ENCODE data around the gene LAMC3.
"Not testable (repeated sequence)": the region's sequence is repeated elsewhere in the genome, so short reads cannot be mapped to it uniquely, and the experiment has no call there.

LAMC3 gene

GRCh38 chr9:131032384-131032783 is 23.4 kb downstream of the LAMC3 start:
- H3K4me1 Mint-ChIP-seq (ENCODE audit: low read depth), result no peaks in the 10 kb centered on the region
- H3K9me3 Mint-ChIP-seq, result no peaks in the 10 kb centered on the region
- H3K36me3 Mint-ChIP-seq (ENCODE audit: low read depth), result no peaks in the 10 kb centered on the region
- no peak overlapping the region for H3K4me3 Mint-ChIP-seq
- H3K27ac Mint-ChIP-seq, result no peak overlapping the region
- no peaks in the 10 kb centered on the region for H3K27me3 Mint-ChIP-seq
- no peak for DNase-seq

DNA sequence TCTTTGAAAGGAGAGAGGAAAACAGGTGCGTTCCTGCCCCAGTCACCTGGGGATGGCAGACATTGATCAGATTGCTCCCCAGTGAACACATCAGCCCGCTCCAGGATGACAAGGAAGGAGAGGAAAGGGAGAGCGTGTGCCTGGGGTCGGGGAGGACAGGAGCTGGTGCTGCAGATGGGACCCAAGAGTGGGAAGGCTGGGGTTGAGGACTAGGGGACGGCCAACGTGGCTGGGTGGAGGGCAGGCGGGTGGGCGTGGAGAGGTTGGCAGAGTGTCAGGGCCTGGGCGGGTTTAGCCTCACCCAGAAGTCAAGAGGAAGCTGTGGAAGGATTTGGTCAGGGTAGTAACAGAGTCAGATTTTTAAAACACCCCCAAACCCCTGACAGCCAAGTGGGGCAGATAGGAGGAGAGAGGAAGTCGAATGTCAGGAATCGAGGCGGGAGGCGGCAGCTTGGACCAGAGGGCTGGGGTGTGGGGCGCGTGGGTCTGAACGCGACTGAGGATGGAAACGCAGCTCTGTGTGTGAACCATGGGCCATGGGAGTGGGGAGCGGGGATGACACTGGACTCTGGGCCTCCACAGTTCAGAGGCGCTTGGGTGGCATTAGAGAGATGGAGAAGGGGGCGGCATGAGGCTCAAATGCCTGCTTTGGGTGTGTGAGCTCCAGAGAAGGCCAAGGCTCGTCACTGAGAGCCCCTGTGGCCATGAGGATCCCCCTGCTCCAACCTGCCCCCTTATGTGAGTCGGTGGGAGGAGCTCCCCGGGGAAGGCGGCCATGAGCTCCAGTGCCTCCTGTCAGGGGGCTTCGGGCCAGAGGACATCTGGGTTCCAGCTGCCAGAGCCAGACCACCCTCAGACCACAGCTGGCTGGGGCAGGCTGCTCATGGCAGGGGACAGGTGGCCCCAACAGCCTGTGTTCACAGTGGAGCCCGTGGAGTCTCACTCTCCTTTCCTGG is 24.6 kb downstream of the LAMC3 start:
- no peaks in the 10 kb centered on the region for H3K27me3 Mint-ChIP-seq

GRCh38 chr9:131034268-131034667 is 25.3 kb downstream of the LAMC3 start:
- H3K9me3 Mint-ChIP-seq, result no peaks in the 10 kb centered on the region
- H3K27ac Mint-ChIP-seq, result no peak overlapping the region
- no peak for DNase-seq
- no peak overlapping the region for H3K4me3 Mint-ChIP-seq
- peaks cover 4% of the 10 kb centered on the region for H3K27me3 Mint-ChIP-seq
- H3K4me1 Mint-ChIP-seq (ENCODE audit: low read depth), result no peaks in the 10 kb centered on the region
- no peaks in the 10 kb centered on the region for H3K36me3 Mint-ChIP-seq (ENCODE audit: low read depth)

More for the DNA sequence above, 24.6 kb downstream of the LAMC3 start:
- Mint-ChIP-seq H3K4me3 (no peak overlapping the region), H3K36me3 (ENCODE audit: low read depth) (no peaks in the 10 kb centered on the region), H3K9me3 (no peaks in the 10 kb centered on the region), H3K27ac (no peak overlapping the region), H3K4me1 (ENCODE audit: low read depth) (no peaks in the 10 kb centered on the region)
- no peak for DNase-seq

- not testable (repeated sequence) for H3K9me3 Mint-ChIP-seq; DNase-seq; H3K4me1 Mint-ChIP-seq (ENCODE audit: low read depth); H3K36me3 Mint-ChIP-seq (ENCODE audit: low read depth); H3K27ac Mint-ChIP-seq; H3K4me3 Mint-ChIP-seq; H3K27me3 Mint-ChIP-seq
Observed at GRCh38 chr9:131034749-131035148, 25.8 kb downstream of the LAMC3 start.

DNA sequence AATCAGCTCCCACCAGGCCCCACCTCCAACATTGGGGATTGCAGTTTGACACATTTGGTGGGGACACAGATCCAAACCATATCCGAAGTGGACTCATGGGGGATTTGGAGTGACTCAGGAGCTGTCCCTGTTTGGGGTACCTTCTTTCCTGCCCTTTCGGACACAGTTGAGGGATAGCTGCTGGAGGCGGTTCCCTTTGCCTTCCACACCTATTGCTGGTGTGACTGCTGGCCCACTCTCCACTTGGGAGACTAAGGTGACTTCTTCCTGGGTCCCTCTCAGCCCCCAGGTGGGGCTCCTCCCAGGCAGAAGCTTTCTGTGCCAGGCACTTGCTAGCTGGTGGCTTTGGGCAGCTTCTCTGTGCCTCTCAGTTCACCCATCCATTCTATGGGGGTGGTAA is 26.6 kb downstream of the LAMC3 start:
- DNase-seq, result no peak
- Mint-ChIP-seq H3K4me3 (no peak overlapping the region), H3K27me3 (peaks cover 5% of the 10 kb centered on the region), H3K9me3 (no peaks in the 10 kb centered on the region), H3K27ac (no peak overlapping the region), H3K36me3 (ENCODE audit: low read depth) (no peaks in the 10 kb centered on the region), H3K4me1 (ENCODE audit: low read depth) (no peaks in the 10 kb centered on the region)

DNA sequence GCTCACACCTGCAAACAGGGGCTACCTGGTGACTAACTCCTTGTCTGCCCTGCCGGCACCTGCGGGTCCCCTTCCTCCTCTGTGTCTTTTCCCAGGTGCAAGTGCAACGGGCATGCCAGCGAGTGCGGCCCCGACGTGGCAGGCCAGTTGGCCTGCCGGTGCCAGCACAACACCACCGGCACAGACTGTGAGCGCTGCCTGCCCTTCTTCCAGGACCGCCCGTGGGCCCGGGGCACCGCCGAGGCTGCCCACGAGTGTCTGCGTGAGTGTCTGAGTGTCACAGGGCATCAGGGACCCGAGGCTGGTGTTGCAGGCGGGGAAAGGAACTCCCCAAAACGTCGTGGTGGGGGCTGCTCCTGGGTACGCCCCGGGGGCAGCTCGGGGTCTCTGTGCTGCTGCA is 27.1 kb downstream of the LAMC3 start:
- H3K36me3 Mint-ChIP-seq (ENCODE audit: low read depth), result no peaks in the 10 kb centered on the region
- H3K4me1 Mint-ChIP-seq (ENCODE audit: low read depth), result no peaks in the 10 kb centered on the region
- H3K4me3 Mint-ChIP-seq, result no peak overlapping the region
- H3K9me3 Mint-ChIP-seq, result no peaks in the 10 kb centered on the region
- no peak overlapping the region for H3K27ac Mint-ChIP-seq
- H3K27me3 Mint-ChIP-seq, result peaks cover 5% of the 10 kb centered on the region
- DNase-seq, result no peak

DNA sequence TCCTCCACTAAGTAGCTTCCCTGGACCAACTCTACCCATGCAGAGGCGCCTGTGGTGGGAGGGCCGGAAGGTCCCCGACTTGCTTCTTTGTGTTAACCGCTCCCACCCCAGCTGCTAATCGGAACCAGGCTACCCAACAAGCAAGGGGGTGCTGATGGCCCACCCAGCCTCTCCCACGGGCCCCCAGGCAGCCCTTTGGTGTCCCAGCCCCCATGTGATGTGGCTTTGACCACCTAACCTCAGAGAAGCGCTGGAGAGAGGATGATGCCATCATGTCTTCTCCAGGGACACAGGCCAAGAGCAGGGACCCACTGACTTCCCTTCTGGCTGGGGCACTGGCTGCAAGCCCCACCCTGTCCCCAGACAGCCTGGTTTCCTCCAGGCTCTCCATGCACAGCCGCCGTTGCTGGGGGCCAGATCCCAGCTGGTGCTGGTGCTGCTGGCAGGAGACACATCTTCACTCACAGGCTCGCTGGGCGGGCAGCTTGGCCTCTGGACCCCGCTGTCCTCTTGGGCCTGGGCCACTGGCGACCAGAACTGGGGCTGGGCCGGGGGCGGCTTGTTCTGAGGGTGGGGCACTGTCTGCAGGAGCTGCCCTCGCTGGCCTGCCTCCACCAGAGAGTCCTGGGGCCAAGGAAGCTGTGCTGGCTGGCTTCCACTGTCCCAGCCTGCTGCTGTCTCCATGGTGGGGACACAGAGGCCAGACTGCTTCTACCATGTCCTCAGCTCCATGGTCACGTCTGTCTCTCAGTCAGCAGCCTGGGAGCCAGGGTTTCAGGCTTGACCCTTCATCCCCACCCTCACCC is 27.8 kb downstream of the LAMC3 start:
- no peaks in the 10 kb centered on the region for H3K36me3 Mint-ChIP-seq (ENCODE audit: low read depth)
- H3K4me1 Mint-ChIP-seq (ENCODE audit: low read depth), result no peaks in the 10 kb centered on the region
- no peaks in the 10 kb centered on the region for H3K9me3 Mint-ChIP-seq
- H3K27ac Mint-ChIP-seq, result no peak overlapping the region
- DNase-seq, result no peak
- no peak overlapping the region for H3K4me3 Mint-ChIP-seq
- H3K27me3 Mint-ChIP-seq, result peaks cover 5% of the 10 kb centered on the region

DNA sequence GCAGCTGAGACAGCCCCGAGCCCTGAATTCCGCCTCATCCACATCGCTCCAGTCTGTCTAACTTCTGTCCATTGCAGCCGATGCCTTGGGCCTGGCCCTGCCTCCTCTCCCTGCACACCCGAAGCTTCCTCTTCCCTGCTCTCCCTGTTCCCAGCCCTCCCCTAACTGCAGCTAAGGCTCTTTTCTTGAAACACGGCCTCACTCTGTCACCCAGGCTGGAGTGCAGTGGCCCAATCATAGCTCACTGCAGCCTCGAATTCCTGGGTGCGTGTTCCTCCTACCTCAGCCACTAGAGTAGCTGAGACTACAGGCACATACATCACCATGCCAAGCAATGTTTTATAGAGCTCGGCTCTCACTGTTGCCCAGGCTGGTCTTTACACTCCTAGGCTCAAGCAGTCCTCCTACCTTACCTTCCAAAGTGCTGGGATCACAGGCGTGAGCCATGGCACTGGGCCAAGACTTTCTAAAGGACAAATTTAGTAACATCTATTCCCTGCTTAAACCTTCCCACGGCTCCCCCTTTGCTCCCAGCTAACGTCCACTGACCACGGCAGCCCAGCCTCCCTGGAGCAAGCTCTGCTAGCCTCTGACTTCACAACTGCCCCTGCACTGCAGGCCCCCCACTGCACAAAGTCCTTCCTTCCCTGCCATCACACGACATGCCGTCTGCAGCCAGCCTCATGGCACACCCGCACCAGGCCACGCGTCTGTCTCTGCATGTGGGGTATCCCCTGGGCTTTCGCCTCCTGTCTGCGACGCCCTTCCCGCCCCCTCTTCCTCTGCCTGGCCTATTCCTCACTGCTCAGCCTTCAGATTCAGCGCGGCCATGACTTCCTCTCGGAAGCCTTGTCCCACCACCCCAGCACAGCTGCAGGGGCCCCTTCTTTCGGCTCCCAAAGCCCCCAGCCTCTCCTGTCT is 28.6 kb downstream of the LAMC3 start:
- no peak overlapping the region for H3K27ac Mint-ChIP-seq
- H3K9me3 Mint-ChIP-seq, result no peaks in the 10 kb centered on the region
- peaks cover 5% of the 10 kb centered on the region for H3K27me3 Mint-ChIP-seq
- no peak for DNase-seq
- no peaks in the 10 kb centered on the region for H3K36me3 Mint-ChIP-seq (ENCODE audit: low read depth)
- no peaks in the 10 kb centered on the region for H3K4me1 Mint-ChIP-seq (ENCODE audit: low read depth)
- no peak overlapping the region for H3K4me3 Mint-ChIP-seq

DNA sequence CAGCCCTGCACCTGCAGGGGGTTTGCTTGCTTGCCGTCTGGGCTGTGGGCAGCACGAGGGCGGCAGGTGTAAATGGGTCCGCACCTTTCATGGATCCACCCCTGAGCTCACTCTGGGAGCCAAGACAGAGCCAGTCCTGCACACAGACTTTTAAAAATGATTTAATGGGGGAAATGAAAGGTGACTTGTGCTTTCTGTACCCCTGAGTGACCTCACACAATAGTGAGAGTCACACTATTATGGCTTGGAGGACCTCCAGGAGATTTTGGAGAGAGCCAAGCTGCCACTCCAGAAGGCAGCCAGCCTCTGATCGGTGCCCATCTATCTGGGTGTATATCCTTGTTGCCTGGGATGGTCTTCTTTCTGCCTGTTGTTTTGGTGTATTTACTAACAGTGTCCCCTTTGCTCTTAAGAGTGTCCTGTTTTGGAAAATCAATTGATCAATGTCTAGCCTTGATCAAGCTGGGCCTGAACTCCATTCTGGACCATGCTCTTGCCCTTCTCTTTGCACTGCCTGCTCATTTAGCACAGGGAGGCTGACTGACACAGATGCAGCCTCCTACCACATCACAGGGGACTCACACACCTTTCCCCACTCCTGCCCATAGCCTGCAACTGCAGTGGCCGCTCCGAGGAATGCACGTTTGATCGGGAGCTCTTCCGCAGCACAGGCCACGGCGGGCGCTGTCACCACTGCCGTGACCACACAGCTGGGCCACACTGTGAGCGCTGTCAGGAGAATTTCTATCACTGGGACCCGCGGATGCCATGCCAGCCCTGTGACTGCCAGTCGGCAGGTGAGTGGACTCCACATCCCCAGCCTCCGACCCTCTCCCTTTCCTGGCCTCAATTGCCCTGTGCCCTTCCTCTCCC is 29.5 kb downstream of the LAMC3 start:
- H3K9me3 Mint-ChIP-seq, result no peaks in the 10 kb centered on the region
- no peak for DNase-seq
- no peak overlapping the region for H3K4me3 Mint-ChIP-seq
- H3K27ac Mint-ChIP-seq, result no peak overlapping the region
- peaks cover 5% of the 10 kb centered on the region for H3K27me3 Mint-ChIP-seq
- no peaks in the 10 kb centered on the region for H3K36me3 Mint-ChIP-seq (ENCODE audit: low read depth)
- H3K4me1 Mint-ChIP-seq (ENCODE audit: low read depth), result no peaks in the 10 kb centered on the region

DNA sequence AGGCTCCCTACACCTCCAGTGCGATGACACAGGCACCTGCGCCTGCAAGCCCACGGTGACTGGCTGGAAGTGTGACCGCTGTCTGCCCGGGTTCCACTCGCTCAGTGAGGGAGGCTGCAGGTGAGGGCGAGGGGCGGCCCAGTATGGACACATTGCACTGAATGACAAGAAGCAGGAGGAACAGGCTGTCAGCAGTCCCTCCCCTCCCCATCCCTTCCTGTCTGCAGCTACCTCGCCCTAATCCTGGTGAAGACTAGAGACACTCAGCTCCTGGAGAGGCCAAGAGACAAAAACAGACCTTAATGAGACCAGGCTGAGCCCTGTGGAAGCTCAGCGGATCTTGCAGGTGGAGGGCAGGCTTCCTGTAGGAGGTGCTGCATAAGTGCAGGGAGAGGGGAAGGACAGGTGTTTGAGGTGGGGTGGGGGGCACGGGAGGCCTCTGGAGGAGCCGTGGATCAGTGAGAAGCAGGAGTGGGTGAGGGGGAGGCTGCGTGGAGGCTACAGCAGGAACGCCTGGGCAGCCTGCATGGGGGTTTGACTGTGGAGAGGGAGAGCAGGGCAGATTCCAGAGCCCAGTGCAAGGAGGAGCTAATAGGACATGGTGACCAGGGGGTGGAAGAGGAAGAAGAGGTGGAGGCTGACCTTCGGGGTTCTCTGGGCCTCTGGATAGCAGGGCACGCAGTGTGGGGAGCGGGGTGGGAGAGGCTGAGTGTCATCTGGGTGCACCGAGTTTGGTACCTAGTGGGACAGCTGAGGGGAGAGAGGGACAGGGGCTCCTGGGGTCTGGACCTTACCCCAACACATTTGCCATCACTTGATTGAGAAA is 30.4 kb downstream of the LAMC3 start:
- no peaks in the 10 kb centered on the region for H3K36me3 Mint-ChIP-seq (ENCODE audit: low read depth)
- H3K4me1 Mint-ChIP-seq (ENCODE audit: low read depth), result no peaks in the 10 kb centered on the region
- no peak overlapping the region for H3K4me3 Mint-ChIP-seq
- H3K9me3 Mint-ChIP-seq, result no peaks in the 10 kb centered on the region
- H3K27me3 Mint-ChIP-seq, result peaks cover 5% of the 10 kb centered on the region
- no peak overlapping the region for H3K27ac Mint-ChIP-seq
- DNase-seq, result no peak

DNA sequence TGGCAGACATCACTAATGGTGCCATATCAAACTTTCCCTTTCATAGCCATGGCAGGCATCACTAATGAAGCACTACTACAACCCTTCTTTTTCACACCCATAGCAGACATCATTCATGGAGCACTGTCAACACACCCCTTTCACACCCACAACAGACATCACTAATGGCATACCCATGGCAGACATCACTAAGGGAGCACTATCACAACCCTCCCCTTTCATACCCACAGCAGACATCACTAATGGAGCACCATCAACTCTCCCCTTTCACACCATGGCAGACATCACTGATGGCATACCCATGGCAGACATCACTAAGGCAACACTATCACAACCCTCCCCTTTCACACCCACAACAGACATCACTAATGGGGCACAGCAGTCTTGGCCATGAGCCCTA is 33.7 kb downstream of the LAMC3 start:
- H3K36me3 Mint-ChIP-seq (ENCODE audit: low read depth), result no peaks in the 10 kb centered on the region
- no peak overlapping the region for H3K4me3 Mint-ChIP-seq
- no peaks in the 10 kb centered on the region for H3K9me3 Mint-ChIP-seq
- H3K27me3 Mint-ChIP-seq, result peaks cover 5% of the 10 kb centered on the region
- H3K27ac Mint-ChIP-seq, result no peak overlapping the region
- DNase-seq, result no peak
- H3K4me1 Mint-ChIP-seq (ENCODE audit: low read depth), result peaks cover 6% of the 10 kb centered on the region

- DNase-seq, result no peak
- Mint-ChIP-seq H3K36me3 (ENCODE audit: low read depth) (no peaks in the 10 kb centered on the region), H3K27me3 (peaks cover 5% of the 10 kb centered on the region), H3K4me1 (ENCODE audit: low read depth) (peaks cover 6% of the 10 kb centered on the region), H3K4me3 (no peak overlapping the region), H3K9me3 (no peaks in the 10 kb centered on the region), H3K27ac (no peak overlapping the region)
Observed at GRCh38 chr9:131043087-131043486, 34.1 kb downstream of the LAMC3 start.

DNA sequence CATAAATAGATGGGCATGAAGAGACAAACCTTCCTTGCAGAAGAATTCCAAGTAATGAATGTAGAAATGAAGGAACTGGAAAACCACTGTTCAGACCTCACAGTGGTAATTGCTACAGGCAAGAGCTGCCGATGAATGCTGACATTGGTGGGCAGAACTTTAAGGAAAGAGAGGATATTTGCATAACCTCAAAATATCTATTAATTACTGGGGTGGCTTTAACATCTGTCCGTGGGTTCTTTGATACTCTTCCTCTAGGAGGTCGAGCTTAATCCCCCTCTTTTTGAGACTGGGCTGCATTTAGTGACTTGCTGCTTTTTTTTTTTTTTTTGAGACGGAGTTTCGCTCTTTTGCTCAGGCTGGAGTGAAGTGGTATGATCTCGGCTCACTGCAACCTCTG is 34.7 kb downstream of the LAMC3 start:
- DNase-seq, result no peak
- Mint-ChIP-seq H3K9me3 (no peaks in the 10 kb centered on the region), H3K4me3 (no peak overlapping the region), H3K27ac (no peak overlapping the region), H3K36me3 (ENCODE audit: low read depth) (no peaks in the 10 kb centered on the region), H3K27me3 (peaks cover 9% of the 10 kb centered on the region), H3K4me1 (ENCODE audit: low read depth) (peaks cover 6% of the 10 kb centered on the region)
